Esophagus squamous epithelium (tissue), 4 donors: ENCODE results near the gene IQSEC3.

Experiments
- CTCF ChIP-seq, 6 experiments: fragments of 450-650 bp in 4 of 6; fragments of 200-600 bp in 2 of 6; sonication (generic) in 2 of 6; IDR thresholded peaks; one replicate each; pipeline ENCODE4 v1.5.1; 2016 to 2019; ENCODE audit warnings: antibody characterized with exemption in 6 of 6, mild to moderate bottlenecking in 4 of 6, moderate library complexity in 4 of 6
- POLR2A ChIP-seq, 4 donors: fragments of 450-650 bp; IDR thresholded peaks; one replicate each; pipeline ENCODE4 v1.6.1; 2017; ENCODE audit warnings: antibody characterized with exemption in 4 of 4, mild to moderate bottlenecking in 4 of 4, moderate library complexity in 3 of 4

GRCh38 chr12:195951-196350, 129.4 kb downstream of the IQSEC3 start:
- TF ChIP-seq CTCF (IDR thresholded peaks at IDR 0.05), result no peak
- TF ChIP-seq POLR2A (IDR thresholded peaks at IDR 0.05), result no peak
